Ascending aorta (tissue), 2 donors: ENCODE data around the gene ATP6V1B1. TPM values are rescaled to one million over a fixed set of nuclear protein-coding genes. Genes with fewer than 3 reads are reported as not detected.

Source experiments
- DNase-seq, 2 donors: peaks; one replicate each; pipeline ENCODE4 v3.0.0-alpha.2; 2019; ENCODE audit warnings: low spot score in 2 of 2
- H3K27ac ChIP-seq, 2 donors: fragments of 200-600 bp; sonication (generic); one replicate each; pipeline ENCODE4 v1.5.1; 2016 to 2017; ENCODE audit warnings: mild to moderate bottlenecking in 1 of 2
- H3K27me3 ChIP-seq: fragments of 200-600 bp; sonication (generic); one replicate; pipeline ENCODE4 v1.5.1; 2017
- H3K36me3 ChIP-seq, 2 donors: fragments of 200-600 bp; sonication (generic); one replicate each; pipeline ENCODE4 v1.5.1; 2016
- H3K4me1 ChIP-seq, 2 donors: fragments of 200-600 bp; sonication (generic); one replicate each; pipeline ENCODE4 v1.5.1; 2016 to 2017; ENCODE audit warnings: mild to moderate bottlenecking in 1 of 2
- H3K4me3 ChIP-seq, 2 donors: fragments of 200-600 bp; sonication (generic); one replicate each; pipeline ENCODE4 v1.5.1; 2016 to 2017; ENCODE audit warnings: mild to moderate bottlenecking in 1 of 2
- H3K9me3 ChIP-seq, 2 donors: fragments of 200-600 bp; sonication (generic); one replicate each; pipeline ENCODE4 v1.5.1; 2016
- CTCF ChIP-seq, 3 experiments: fragments of 200-600 bp in 2 of 3; fragments of 450-650 bp in 1 of 3; sonication (generic) in 2 of 3; IDR thresholded peaks; one replicate each; pipeline ENCODE4 v1.5.1; 2016 to 2019; ENCODE audit warnings: antibody characterized with exemption in 3 of 3, mild to moderate bottlenecking in 1 of 3, moderate library complexity in 1 of 3
- intact Hi-C: fragments of 100-400 bp; cut with DNase I; formaldehyde crosslinking; loops from one replicate; pipeline ENCODE4 v1.15.1; 2023
- total RNA-seq: library from RNA; depleted of rRNA; stranded (reverse); fragments of >200 nt; gene quantifications from one replicate; pipeline ENCODE4 v1.1.0, GENCODE V29; 2016

ATP6V1B1 gene
- total RNA-seq, 1 donor from 2014 or later: not detected

GRCh38 chr2:70926042-70926441, 9.7 kb upstream of the ATP6V1B1 start:
- no peak overlapping the region for H3K27ac ChIP-seq
- peak in 1 of 2 donors; percentile 16 for DNase-seq
- no peak overlapping the region for H3K4me3 ChIP-seq
- no peak for TF ChIP-seq CTCF (IDR thresholded peaks at IDR 0.05)
- intact Hi-C loops: no loop called here
- H3K9me3 ChIP-seq: no peaks in the 10 kb centered on the region
- no peaks in the 10 kb centered on the region for H3K27me3 ChIP-seq
- H3K36me3 ChIP-seq: no peaks in the 10 kb centered on the region
- H3K4me1 ChIP-seq: no peaks in the 10 kb centered on the region

GRCh38 chr2:70927138-70927537, 8.6 kb upstream of the ATP6V1B1 start:
- no peaks in the 10 kb centered on the region for H3K9me3 ChIP-seq
- no peak overlapping the region for H3K27ac ChIP-seq
- no peak for DNase-seq
- H3K36me3 ChIP-seq: no peaks in the 10 kb centered on the region
- no peak for TF ChIP-seq CTCF (IDR thresholded peaks at IDR 0.05)
- no peaks in the 10 kb centered on the region for H3K4me1 ChIP-seq
- no peaks in the 10 kb centered on the region for H3K27me3 ChIP-seq
- intact Hi-C loops: no loop called here
- H3K4me3 ChIP-seq: no peak overlapping the region

GRCh38 chr2:70927641-70928040, 8.1 kb upstream of the ATP6V1B1 start:
- intact Hi-C loops: no loop called here
- no peaks in the 10 kb centered on the region for H3K27me3 ChIP-seq

GRCh38 chr2:70928366-70928765, 7.3 kb upstream of the ATP6V1B1 start:
- DNase-seq: no peak
- Histone ChIP-seq H3K4me3 (no peak overlapping the region), H3K27ac (no peak overlapping the region), H3K36me3 (no peaks in the 10 kb centered on the region), H3K4me1 (no peaks in the 10 kb centered on the region), H3K27me3 (no peaks in the 10 kb centered on the region), H3K9me3 (no peaks in the 10 kb centered on the region)
- no peak for TF ChIP-seq CTCF (IDR thresholded peaks at IDR 0.05)
- intact Hi-C loops: no loop called here

More at GRCh38 chr2:70927641-70928040, 8.1 kb upstream of the ATP6V1B1 start:
- Histone ChIP-seq H3K4me1 (no peaks in the 10 kb centered on the region), H3K9me3 (no peaks in the 10 kb centered on the region), H3K4me3 (no peak overlapping the region), H3K36me3 (no peaks in the 10 kb centered on the region), H3K27ac (no peak overlapping the region)
- no peak for TF ChIP-seq CTCF (IDR thresholded peaks at IDR 0.05)
- no peak for DNase-seq

- intact Hi-C loops: no loop called here
- H3K4me3 ChIP-seq: no peak overlapping the region
- TF ChIP-seq CTCF (IDR thresholded peaks at IDR 0.05): no peak
- no peak overlapping the region for H3K27ac ChIP-seq
- no peaks in the 10 kb centered on the region for H3K36me3 ChIP-seq
- DNase-seq: no peak
- no peaks in the 10 kb centered on the region for H3K4me1 ChIP-seq
- no peaks in the 10 kb centered on the region for H3K27me3 ChIP-seq
- H3K9me3 ChIP-seq: no peaks in the 10 kb centered on the region
These were observed 5.0 kb upstream of the ATP6V1B1 start for GRCh38 chr2:70930371-70931329.
